Activated T-helper 2 cell treated with anti-CD3 and anti-CD28 coated beads, Interferon-gamma antibody, Interleukin-2, Interleukin-4, amounts not matched to agents 10 μg/mL and 5 μg/mL and 100 μg/mL, durations not matched to agents 14 hours and 24 hours and 36 hours (primary cell): ENCODE measurements around the gene DLG2. TPM values are rescaled to one million over a fixed set of nuclear protein-coding genes. Genes with fewer than 3 reads are reported as not detected.
"Not testable (repeated sequence)": the region's sequence is repeated elsewhere in the genome, so short reads cannot be mapped to it uniquely, and the experiment has no call there.

ENCODE experiments used
- DNase-seq: peaks from one replicate; pipeline ENCODE4 v3.0.0; 2021; ENCODE audit warnings: low spot score
- H3K27ac Mint-ChIP-seq: one replicate; pipeline ENCODE4 v1.8.0; 2021; ENCODE audit warnings: mixed read lengths
- H3K27me3 Mint-ChIP-seq: one replicate; pipeline ENCODE4 v1.8.0; 2021; ENCODE audit warnings: low read depth, mixed read lengths
- H3K36me3 Mint-ChIP-seq: one replicate; pipeline ENCODE4 v1.8.0; 2021; ENCODE audit warnings: low read depth, mixed read lengths
- H3K4me1 Mint-ChIP-seq: one replicate; pipeline ENCODE4 v1.8.0; 2021; ENCODE audit warnings: low read depth, mixed read lengths
- H3K4me3 Mint-ChIP-seq: one replicate; pipeline ENCODE4 v1.8.0; 2021; ENCODE audit warnings: low read depth, mild to moderate bottlenecking, moderate library complexity, mixed read lengths
- H3K9me3 Mint-ChIP-seq: one replicate; pipeline ENCODE4 v1.8.0; 2021; ENCODE audit warnings: mixed read lengths
- intact Hi-C: fragments of 100-400 bp; cut with micrococcal nuclease; formaldehyde crosslinking; loops from one replicate; pipeline ENCODE4 v1.15.1; 2023
- total RNA-seq: library from RNA; stranded (reverse); gene quantifications from 2 replicates; pipeline ENCODE4 v1.2.3, GENCODE V29; 2022

DLG2 gene
- total RNA-seq = 1.8 and 2.1 TPM in 2 replicates

GRCh38 chr11:85627332-85627997 is at the start of gene DLG2:
TSS of gene DLG2 (minus strand) at chr11:85627344.
- intact Hi-C loops = loop anchor here (5.0 to 10.0 kb wide), 4 partner anchors 55 to 1177 kb away; partner anchors contain the start of genes HIKESHI, PRSS23 and SYTL2
- peaks cover 19% of the 10 kb centered on the region for H3K36me3 Mint-ChIP-seq
- H3K27me3 Mint-ChIP-seq = peaks cover 2% of the 10 kb centered on the region
- no peak for DNase-seq
- H3K4me3 Mint-ChIP-seq = peak within 1 kb of the TSS; percentile 89
- peaks cover 38% of the 10 kb centered on the region for H3K4me1 Mint-ChIP-seq
- no peaks in the 10 kb centered on the region for H3K9me3 Mint-ChIP-seq
- H3K27ac Mint-ChIP-seq = peak within 1 kb of the TSS; percentile 88

GRCh38 chr11:85673393-85673792 is 46.2 kb upstream of the DLG2 start:
- Mint-ChIP-seq H3K27me3 (peaks cover 2% of the 10 kb centered on the region), H3K4me3 (no peak overlapping the region), H3K27ac (no peak overlapping the region), H3K4me1 (peaks cover 9% of the 10 kb centered on the region), H3K36me3 (peaks cover 8% of the 10 kb centered on the region), H3K9me3 (peaks cover 16% of the 10 kb centered on the region)
- no peak for DNase-seq
- intact Hi-C loops = no loop called here

- peaks cover 9% of the 10 kb centered on the region for H3K4me1 Mint-ChIP-seq
- intact Hi-C loops = no loop called here
- H3K4me3 Mint-ChIP-seq = no peak overlapping the region
- peaks cover 16% of the 10 kb centered on the region for H3K9me3 Mint-ChIP-seq
- no peak overlapping the region for H3K27ac Mint-ChIP-seq
- no peak for DNase-seq
- H3K36me3 Mint-ChIP-seq = peaks cover 8% of the 10 kb centered on the region
- H3K27me3 Mint-ChIP-seq = no peaks in the 10 kb centered on the region
These were observed 45.2 kb upstream of the DLG2 start for GRCh38 chr11:85672105-85672902.

- H3K27ac Mint-ChIP-seq, H3K4me3 Mint-ChIP-seq, H3K4me1 Mint-ChIP-seq, H3K27me3 Mint-ChIP-seq, DNase-seq, intact Hi-C loops, H3K36me3 Mint-ChIP-seq: not testable (repeated sequence)
- peaks cover 16% of the 10 kb centered on the region for H3K9me3 Mint-ChIP-seq
These were observed 44.0 kb upstream of the DLG2 start for GRCh38 chr11:85670949-85671663.

GRCh38 chr11:85668157-85668556 is 41.0 kb upstream of the DLG2 start:
- intact Hi-C loops = no loop called here
- H3K27ac Mint-ChIP-seq = no peak overlapping the region

GRCh38 chr11:85666687-85667086 is 39.5 kb upstream of the DLG2 start:
- peaks cover 16% of the 10 kb centered on the region for H3K4me1 Mint-ChIP-seq
- intact Hi-C loops = no loop called here
- H3K27me3 Mint-ChIP-seq = no peaks in the 10 kb centered on the region
- H3K27ac Mint-ChIP-seq = no peak overlapping the region
- no peaks in the 10 kb centered on the region for H3K9me3 Mint-ChIP-seq
- DNase-seq = no peak
- no peak overlapping the region for H3K4me3 Mint-ChIP-seq
- H3K36me3 Mint-ChIP-seq = peaks cover 20% of the 10 kb centered on the region

More at GRCh38 chr11:85668157-85668556, 41.0 kb upstream of the DLG2 start:
- H3K4me1 Mint-ChIP-seq = peaks cover 13% of the 10 kb centered on the region
- H3K9me3 Mint-ChIP-seq = peaks cover 5% of the 10 kb centered on the region
- H3K36me3 Mint-ChIP-seq = peaks cover 12% of the 10 kb centered on the region
- no peak overlapping the region for H3K4me3 Mint-ChIP-seq
- H3K27me3 Mint-ChIP-seq = no peaks in the 10 kb centered on the region
- DNase-seq = no peak

GRCh38 chr11:85665733-85666132 is 38.6 kb upstream of the DLG2 start:
- no peak for DNase-seq
- Mint-ChIP-seq H3K9me3 (no peaks in the 10 kb centered on the region), H3K4me1 (peaks cover 24% of the 10 kb centered on the region), H3K27me3 (no peaks in the 10 kb centered on the region), H3K4me3 (peak overlapping the region; percentile 31), H3K27ac (peak overlapping the region; percentile 35), H3K36me3 (peaks cover 30% of the 10 kb centered on the region)
- intact Hi-C loops = loop anchor here (1.0 to 2.0 kb wide), 3 partner anchors 85 to 579 kb away; partner anchors contain the start of gene EED

GRCh38 chr11:85664615-85665481 is 37.7 kb upstream of the DLG2 start, which contains the start of gene CREBZF:
TSS of gene CREBZF (minus strand) at chr11:85665129. CDS start at chr11:85664875, 254 bp downstream.
- Mint-ChIP-seq H3K9me3 (no peaks in the 10 kb centered on the region), H3K4me3 (peak within 1 kb of the TSS; percentile 99), H3K27me3 (no peaks in the 10 kb centered on the region), H3K4me1 (peaks cover 33% of the 10 kb centered on the region), H3K36me3 (peaks cover 38% of the 10 kb centered on the region), H3K27ac (peak within 1 kb of the TSS; percentile 96)
- peak; percentile 94 for DNase-seq
- intact Hi-C loops = loop anchor here (1.0 to 5.0 kb wide), 7 partner anchors 37 to 637 kb away; partner anchors contain the start of genes EED, HIKESHI, PICALM and TMEM126B

GRCh38 chr11:85663753-85664614 is 36.8 kb upstream of the DLG2 start:
- DNase-seq = peak; percentile 86
- Mint-ChIP-seq H3K4me1 (peaks cover 38% of the 10 kb centered on the region), H3K9me3 (no peaks in the 10 kb centered on the region), H3K36me3 (peaks cover 45% of the 10 kb centered on the region), H3K27ac (peak overlapping the region; percentile 96), H3K4me3 (peak overlapping the region; percentile 99), H3K27me3 (no peaks in the 10 kb centered on the region)
- intact Hi-C loops = loop anchor here (1.0 to 5.0 kb wide), 6 partner anchors 16 to 638 kb away; partner anchors contain the start of genes EED, HIKESHI, PICALM and TMEM126B

GRCh38 chr11:85663080-85663752 is 36.1 kb upstream of the DLG2 start:
- Mint-ChIP-seq H3K4me1 (peaks cover 44% of the 10 kb centered on the region), H3K27me3 (no peaks in the 10 kb centered on the region), H3K4me3 (peak overlapping the region; percentile 99), H3K36me3 (peaks cover 53% of the 10 kb centered on the region), H3K27ac (peak overlapping the region; percentile 96), H3K9me3 (no peaks in the 10 kb centered on the region)
- intact Hi-C loops = loop anchor here (1.0 to 5.0 kb wide), 3 partner anchors 15 to 404 kb away; partner anchors contain the start of gene PICALM
- DNase-seq = no peak
